HG02571 (cell line): ENCODE results near the gene SUPT20HL2.
"Not testable (repeated sequence)": the region's sequence is repeated elsewhere in the genome, so short reads cannot be mapped to it uniquely, and the experiment has no call there.

Experiments
- ATAC-seq: cut with Tn5 transposase; IDR thresholded peaks from one replicate; pipeline ENCODE4 v1.9.1; 2021; ENCODE audit warnings: mild to moderate bottlenecking, moderate library complexity; ENCODE audit not compliant: unreplicated experiment

SUPT20HL2 gene

GRCh38 chrX:24309580-24310374 is 4.1 kb downstream of the SUPT20HL2 start:
- ATAC-seq, result not testable (repeated sequence)

GRCh38 chrX:24308803-24309202 is 5.1 kb downstream of the SUPT20HL2 start:
- ATAC-seq, result not testable (repeated sequence)

GRCh38 chrX:24306440-24306839 is 7.4 kb downstream of the SUPT20HL2 start:
- ATAC-seq, result no peak

- no peak for ATAC-seq
These were observed 8.0 kb downstream of the SUPT20HL2 start for GRCh38 chrX:24305905-24306304.

GRCh38 chrX:24301806-24302205 is 12.1 kb downstream of the SUPT20HL2 start:
- no peak for ATAC-seq

- no peak for ATAC-seq
These were observed 12.8 kb downstream of the SUPT20HL2 start for GRCh38 chrX:24301060-24301459.

- ATAC-seq, result no peak
These were observed 15.7 kb downstream of the SUPT20HL2 start for GRCh38 chrX:24298191-24298590.

- no peak for ATAC-seq
These were observed 19.2 kb downstream of the SUPT20HL2 start for GRCh38 chrX:24294619-24295018.

GRCh38 chrX:24293412-24293811 is 20.5 kb downstream of the SUPT20HL2 start:
- ATAC-seq, result no peak

GRCh38 chrX:24292353-24292752 is 21.5 kb downstream of the SUPT20HL2 start:
- no peak for ATAC-seq

GRCh38 chrX:24285082-24285481 is 28.8 kb downstream of the SUPT20HL2 start:
- ATAC-seq, result no peak

- no peak for ATAC-seq
These were observed 30.6 kb downstream of the SUPT20HL2 start for GRCh38 chrX:24283127-24283794.

GRCh38 chrX:24282381-24283126 is 31.3 kb downstream of the SUPT20HL2 start:
- no peak for ATAC-seq

GRCh38 chrX:24277405-24277804 is 36.5 kb downstream of the SUPT20HL2 start:
- ATAC-seq, result no peak

- ATAC-seq, result no peak
These were observed 37.9 kb downstream of the SUPT20HL2 start for GRCh38 chrX:24276015-24276414.

GRCh38 chrX:24271262-24271661 is 42.6 kb downstream of the SUPT20HL2 start:
- ATAC-seq, result no peak

- no peak for ATAC-seq
These were observed 45.1 kb downstream of the SUPT20HL2 start for GRCh38 chrX:24268786-24269185.

GRCh38 chrX:24266996-24267395 is 46.9 kb downstream of the SUPT20HL2 start:
- ATAC-seq, result no peak

- no peak for ATAC-seq
These were observed 49.5 kb downstream of the SUPT20HL2 start for GRCh38 chrX:24264383-24264782.

- ATAC-seq, result no peak
These were observed 51.6 kb downstream of the SUPT20HL2 start for GRCh38 chrX:24262309-24262708.
